H1 (cell line): ENCODE data around the gene UBAC1. TPM values are rescaled to one million over a fixed set of nuclear protein-coding genes. Genes with fewer than 3 reads are reported as not detected.

Source experiments
- BCL11A ChIP-seq, 2 experiments: IDR thresholded peaks; one replicate each; pipeline ENCODE4 v1.6.1; 2011; ENCODE audit warnings: low read depth in 2 of 2, low read length in 2 of 2, mild to moderate bottlenecking in 2 of 2
- CREB1 ChIP-seq: IDR thresholded peaks from 2 replicates; pipeline ENCODE4 v1.6.1; 2012; ENCODE audit warnings: inconsistent platforms
- GTF2F1 ChIP-seq: IDR thresholded peaks from 2 replicates; pipeline ENCODE4 v1.6.1; 2012; ENCODE audit warnings: low read depth, low read length, improper control_type of control experiment, borderline replicate concordance
- KDM1A ChIP-seq: fragments of 200-600, 300-600 bp; sonication (generic); IDR thresholded peaks from 2 replicates; pipeline ENCODE4 v1.7.1; 2016; ENCODE audit warnings: mild to moderate bottlenecking, low read length, borderline replicate concordance
- RBBP5 ChIP-seq: IDR thresholded peaks from 2 replicates; pipeline ENCODE4 v1.7.1; 2012; ENCODE audit warnings: low read depth, mild to moderate bottlenecking, inconsistent platforms, low read length, moderate library complexity, borderline replicate concordance
- RFX5 ChIP-seq: IDR thresholded peaks from 2 replicates; pipeline ENCODE4 v1.6.1; 2011; ENCODE audit warnings: low read depth, low read length, improper control_type of control experiment, borderline replicate concordance
- TAF7 ChIP-seq: optimal IDR thresholded peaks from 2 replicates; pipeline ENCODE3; 2011; ENCODE audit warnings: low read depth, mild to moderate bottlenecking, inconsistent platforms, low read length, moderate library complexity, borderline replicate concordance
- ZNF274 ChIP-seq: IDR thresholded peaks from 2 replicates; pipeline ENCODE4 v1.7.0; 2012; ENCODE audit warnings: low read length, borderline replicate concordance; ENCODE audit errors: extremely low read depth
- polyA plus RNA-seq, 7 experiments: library from polyadenylated mRNA; depleted of rRNA in 3 of 7; stranded (reverse) in 5 of 7; unstranded in 2 of 7; fragments of >200 nt in 5 of 7; fragments of 200-250 nt in 2 of 7; gene quantifications; 1 replicate in 5 of 7; 2 replicates in 1 of 7; 4 replicates in 1 of 7; pipeline versions ENCODE4 v1.2.1 to v1.2.3, GENCODE V29; 2011 to 2013; ENCODE audit warnings: missing spikeins in 2 of 7, mixed read lengths in 2 of 7
- total RNA-seq: library from RNA; stranded (reverse); fragmentation: NEBNext Ultra II Directional; extraction: Animal tissue kit (Norgen Biotek cat#: 25700); gene quantifications from 2 replicates; pipeline ENCODE4 v1.2.1, GENCODE V29; 2021

UBAC1 gene
- total and polyA plus RNA-seq, 2 of the 8 experiments (the other 6 are each of a cell fraction or from before 2014, with no cell fraction given): 59.3 to 85.2 TPM

DNA sequence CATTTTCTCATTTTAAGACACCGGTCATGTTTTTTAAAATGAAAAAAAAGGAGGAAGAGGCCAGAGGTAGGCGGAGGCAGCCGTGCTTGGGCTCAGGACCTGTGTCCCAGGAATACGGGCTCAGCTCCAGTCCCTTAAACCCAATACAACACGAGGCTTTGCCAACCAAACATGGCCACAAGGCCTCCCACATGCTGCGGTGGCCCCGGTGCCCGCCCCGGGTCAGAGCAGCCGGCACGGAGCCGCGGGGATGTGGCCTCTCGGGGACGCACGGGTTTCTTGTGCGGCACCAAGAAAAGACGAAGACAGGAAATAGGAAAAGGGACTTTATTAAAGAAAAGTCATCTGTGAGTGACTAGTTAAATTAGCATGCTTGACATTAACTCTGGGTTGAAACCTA is 28.5 kb downstream of the UBAC1 start (continued):
- TF ChIP-seq CREB1: no peak
- no peak for TF ChIP-seq GTF2F1
- TF ChIP-seq RFX5: no peak
- TF ChIP-seq BCL11A (IDR thresholded peaks at IDR 0.05; ENCODE audit: low read depth in 2 of 2, low read length in 2 of 2): no peak
- no peak for TF ChIP-seq TAF7
- no peak for TF ChIP-seq RBBP5
- no peak for TF ChIP-seq KDM1A
- TF ChIP-seq ZNF274: no peak
- TF ChIP-seq, all 59 proteins: peak for 0
